Progenitor cell of endocrine pancreas (in vitro differentiated cells): ENCODE measurements around the gene HES6. TPM values are rescaled to one million over a fixed set of nuclear protein-coding genes. Genes with fewer than 3 reads are reported as not detected.

Source experiments
- DNase-seq: peaks from one replicate; pipeline ENCODE4 v3.0.0; 2021; ENCODE audit warnings: low spot score; ENCODE audit not compliant: unreplicated experiment
- H3K27ac Mint-ChIP-seq: 2 replicates; pipeline ENCODE4 v1.8.0; 2021; ENCODE audit warnings: mild to moderate bottlenecking, moderate library complexity, mixed read lengths
- H3K27me3 Mint-ChIP-seq: 2 replicates; pipeline ENCODE4 v1.8.0; 2021; ENCODE audit warnings: mixed read lengths
- H3K36me3 Mint-ChIP-seq: 2 replicates; pipeline ENCODE4 v1.8.0; 2022; ENCODE audit warnings: mixed read lengths; ENCODE audit not compliant: insufficient read depth
- H3K4me1 Mint-ChIP-seq: 2 replicates; pipeline ENCODE4 v1.8.0; 2021; ENCODE audit warnings: low read depth, mixed read lengths
- H3K4me3 Mint-ChIP-seq: 2 replicates; pipeline ENCODE4 v1.8.0; 2021; ENCODE audit warnings: low read depth, mild to moderate bottlenecking, moderate library complexity, mixed read lengths
- H3K9me3 Mint-ChIP-seq: 2 replicates; pipeline ENCODE4 v1.8.0; 2021; ENCODE audit warnings: low read depth, mixed read lengths
- total RNA-seq: library from RNA; stranded (reverse); gene quantifications from 2 replicates; pipeline ENCODE4 v1.2.1, GENCODE V29; 2021
- TF ChIP-seq, protein P1 (sequence below): fragments of 200-600 bp; sonication (generic); IDR thresholded peaks from one replicate; pipeline ENCODE4 v1.5.0; 2021; ENCODE audit warnings: antibody characterized with exemption, mild to moderate bottlenecking; ENCODE audit not compliant: unreplicated experiment

HES6 gene
- total RNA-seq, 1 donor from 2014 or later = 64.2 TPM

- Mint-ChIP-seq H3K4me1 (peaks cover 8% of the 10 kb centered on the region), H3K9me3 (peaks cover 4% of the 10 kb centered on the region), H3K27me3 (peaks cover 25% of the 10 kb centered on the region), H3K4me3 (peak overlapping the region; percentile 64), H3K27ac (no peak overlapping the region), H3K36me3 (no peaks in the 10 kb centered on the region)
- no peak for DNase-seq
- TF ChIP-seq, protein P1, sequence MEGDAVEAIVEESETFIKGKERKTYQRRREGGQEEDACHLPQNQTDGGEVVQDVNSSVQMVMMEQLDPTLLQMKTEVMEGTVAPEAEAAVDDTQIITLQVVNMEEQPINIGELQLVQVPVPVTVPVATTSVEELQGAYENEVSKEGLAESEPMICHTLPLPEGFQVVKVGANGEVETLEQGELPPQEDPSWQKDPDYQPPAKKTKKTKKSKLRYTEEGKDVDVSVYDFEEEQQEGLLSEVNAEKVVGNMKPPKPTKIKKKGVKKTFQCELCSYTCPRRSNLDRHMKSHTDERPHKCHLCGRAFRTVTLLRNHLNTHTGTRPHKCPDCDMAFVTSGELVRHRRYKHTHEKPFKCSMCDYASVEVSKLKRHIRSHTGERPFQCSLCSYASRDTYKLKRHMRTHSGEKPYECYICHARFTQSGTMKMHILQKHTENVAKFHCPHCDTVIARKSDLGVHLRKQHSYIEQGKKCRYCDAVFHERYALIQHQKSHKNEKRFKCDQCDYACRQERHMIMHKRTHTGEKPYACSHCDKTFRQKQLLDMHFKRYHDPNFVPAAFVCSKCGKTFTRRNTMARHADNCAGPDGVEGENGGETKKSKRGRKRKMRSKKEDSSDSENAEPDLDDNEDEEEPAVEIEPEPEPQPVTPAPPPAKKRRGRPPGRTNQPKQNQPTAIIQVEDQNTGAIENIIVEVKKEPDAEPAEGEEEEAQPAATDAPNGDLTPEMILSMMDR = no peak
Observed at GRCh38 chr2:238238311-238238765, 1.5 kb downstream of the HES6 start.

GRCh38 chr2:238237431-238238135 lies 2.3 kb downstream of the HES6 start:
- peak overlapping the region; percentile 64 for H3K4me3 Mint-ChIP-seq
- peaks cover 4% of the 10 kb centered on the region for H3K9me3 Mint-ChIP-seq
- H3K4me1 Mint-ChIP-seq = peaks cover 7% of the 10 kb centered on the region
- no peak overlapping the region for H3K27ac Mint-ChIP-seq
- H3K36me3 Mint-ChIP-seq = no peaks in the 10 kb centered on the region
- H3K27me3 Mint-ChIP-seq = peaks cover 31% of the 10 kb centered on the region
- TF ChIP-seq, protein P1 = no peak
- no peak for DNase-seq

DNA sequence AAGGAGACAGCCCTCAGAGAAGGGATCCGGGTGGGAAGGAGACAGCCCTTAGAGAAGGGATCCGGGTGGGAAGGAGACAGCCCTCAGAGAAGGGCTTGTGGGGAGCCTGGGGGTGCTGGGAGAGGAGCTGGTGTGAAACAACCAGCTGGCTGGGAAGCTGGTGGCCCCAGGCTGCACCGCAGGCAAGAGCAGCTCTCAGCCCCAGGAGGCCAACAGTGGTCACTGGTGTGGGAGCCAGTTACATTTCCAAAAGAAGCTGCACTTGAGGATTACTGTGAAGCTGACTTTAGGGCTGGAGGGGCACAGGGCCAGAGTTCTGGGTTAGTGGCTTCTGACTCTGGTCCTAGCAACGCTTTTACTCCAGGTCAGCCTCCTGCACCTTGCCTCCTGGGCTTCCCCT lies 3.3 kb downstream of the HES6 start:
- Mint-ChIP-seq H3K36me3 (no peaks in the 10 kb centered on the region), H3K27ac (no peak overlapping the region), H3K4me1 (no peaks in the 10 kb centered on the region), H3K4me3 (no peak overlapping the region), H3K9me3 (peaks cover 7% of the 10 kb centered on the region), H3K27me3 (peaks cover 41% of the 10 kb centered on the region)
- no peak for DNase-seq
- TF ChIP-seq, protein P1 = no peak

DNA sequence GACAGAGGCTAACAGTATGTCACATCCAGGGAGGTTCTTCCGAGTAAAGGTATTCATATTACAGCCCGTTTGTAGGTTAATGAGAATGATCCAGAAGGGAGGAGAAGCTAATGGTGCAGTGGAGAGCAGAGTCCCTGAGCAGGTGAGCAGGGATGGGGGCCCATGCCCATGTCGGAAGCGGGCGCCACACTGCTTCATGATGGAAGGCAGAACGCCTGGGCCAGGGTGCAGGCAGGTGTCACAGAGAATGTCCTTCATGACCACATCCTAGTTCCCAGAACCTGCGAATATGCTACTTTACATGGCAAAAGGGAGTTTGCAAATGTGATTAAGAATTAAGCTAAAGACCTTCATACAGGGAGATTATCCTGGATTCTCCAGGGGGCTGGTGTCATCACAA lies 4.0 kb downstream of the HES6 start:
- no peaks in the 10 kb centered on the region for H3K36me3 Mint-ChIP-seq
- H3K27me3 Mint-ChIP-seq = peaks cover 48% of the 10 kb centered on the region

DNA sequence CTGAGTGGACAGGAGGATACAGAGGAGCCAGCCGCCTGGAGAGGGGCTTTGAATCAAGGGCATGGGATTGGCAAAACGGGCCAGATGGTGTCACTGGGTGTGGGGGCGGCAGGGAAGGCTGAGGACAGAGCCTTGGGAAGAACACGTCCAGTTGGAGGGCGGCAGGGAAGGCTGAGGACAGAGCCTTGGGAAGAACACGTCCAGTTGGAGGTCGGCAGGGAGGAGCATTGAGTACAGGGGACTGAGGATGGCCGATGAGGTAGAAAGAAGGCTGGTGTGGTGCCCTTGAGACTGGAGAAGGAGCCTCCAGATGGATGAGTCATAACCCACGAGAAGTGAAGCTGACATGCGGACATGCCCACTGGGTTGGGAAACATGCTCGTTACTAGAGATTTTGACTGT lies 4.5 kb downstream of the HES6 start:
- H3K27me3 Mint-ChIP-seq = peaks cover 53% of the 10 kb centered on the region
- TF ChIP-seq, protein P1 = no peak

More for the DNA sequence above, 4.0 kb downstream of the HES6 start:
- Mint-ChIP-seq H3K4me1 (no peaks in the 10 kb centered on the region), H3K4me3 (peak overlapping the region; percentile 1), H3K9me3 (peaks cover 7% of the 10 kb centered on the region), H3K27ac (no peak overlapping the region)
- no peak for DNase-seq
- TF ChIP-seq, protein P1 = no peak

More for the DNA sequence above, 4.5 kb downstream of the HES6 start:
- peaks cover 4% of the 10 kb centered on the region for H3K4me1 Mint-ChIP-seq
- H3K9me3 Mint-ChIP-seq = peaks cover 7% of the 10 kb centered on the region
- H3K36me3 Mint-ChIP-seq = no peaks in the 10 kb centered on the region
- DNase-seq = no peak
- no peak overlapping the region for H3K27ac Mint-ChIP-seq
- peak overlapping the region; percentile 61 for H3K4me3 Mint-ChIP-seq
